ENCODE measurements around the gene RIN3. TPM values are rescaled to one million over a fixed set of nuclear protein-coding genes. Genes with fewer than 3 reads are reported as not detected.

The RIN3 gene
- total and polyA plus RNA-seq, 2 of the 4 experiments (the other 2 are of a cell fraction), result 2.5 to 11.1 TPM

- Histone ChIP-seq H3K14ac (replicated peaks; ENCODE audit: low read depth, low read length) (no peak overlapping the region), H4K5ac (ENCODE audit: low read depth, low read length) (no peak overlapping the region), H3K4ac (ENCODE audit: low read depth, low read length) (no peak overlapping the region), H3K9me1 (ENCODE audit: insufficient read depth, low read length) (0 out of 2 replicates have a peak, but pooled peaks cover 2% of the 10 kb centered on the region), H3K56ac (ENCODE audit: extremely low read depth, insufficient read depth, low read length) (no peak overlapping the region), H3K4me2 (ENCODE audit: low read depth, low read length) (no peak overlapping the region), H3K23ac (ENCODE audit: low read depth, low read length) (no peak overlapping the region), H2BK5ac (ENCODE audit: low read depth, low read length, poor library complexity, severe bottlenecking) (no peak overlapping the region), H2AK9ac (replicated peaks; ENCODE audit: low read depth, low read length, poor library complexity) (no peak overlapping the region), H2BK15ac (ENCODE audit: low read depth, low read length) (no peak overlapping the region), H2BK120ac (ENCODE audit: low read depth, low read length) (no peak overlapping the region), H3K4me3 (ENCODE audit: insufficient read depth, low read depth, low read length) (no peak overlapping the region), H4K20me1 (ENCODE audit: insufficient read depth, low read length) (peaks cover 3% of the 10 kb centered on the region; the same call in 1 of the 2 replicates), H3K9me3 (ENCODE audit: control insufficient read depth, insufficient read depth, low read length) (peaks cover 3% of the 10 kb centered on the region), H4K8ac (ENCODE audit: low read depth in 2 of 2, low read length in 2 of 2) (no peak overlapping the region), H3K79me1 (ENCODE audit: low read depth in 1 of 2, low read length in 2 of 2) (no peaks in the 10 kb centered on the region), H3K4me1 (ENCODE audit: control insufficient read depth, insufficient read depth, low read length) (peaks cover 4% of the 10 kb centered on the region), H4K91ac (ENCODE audit: insufficient read depth, low read depth, low read length) (no peak overlapping the region), H3K18ac (ENCODE audit: low read depth, low read length) (no peak overlapping the region), H2AFZ (replicated peaks; ENCODE audit: low read length, poor library complexity) (no peak overlapping the region), H3K27me3 (ENCODE audit: control insufficient read depth, insufficient read depth, low read length) (peaks cover 24% of the 10 kb centered on the region), H2AK5ac (ENCODE audit: low read depth, low read length) (no peak overlapping the region), H3K9ac (ENCODE audit: low read depth, low read length) (no peak overlapping the region), H3K27ac (ENCODE audit: insufficient read depth, low read length) (no peak overlapping the region), H3K36me3 (ENCODE audit: control insufficient read depth, insufficient read depth, low read length) (peaks cover 5% of the 10 kb centered on the region; the same call in 1 of the 2 replicates), H2BK20ac (ENCODE audit: low read depth, low read length) (no peak overlapping the region)
- no TSS peak for BruUV-seq (replicated peaks)
- no peak for TF ChIP-seq ELK1 (IDR thresholded peaks at IDR 0.05; ENCODE audit: borderline replicate concordance, low read depth, low read length)
- TF ChIP-seq CHD1 (IDR thresholded peaks at IDR 0.05; ENCODE audit: low read depth, low read length), result no peak
- TF ChIP-seq USF2 (IDR thresholded peaks at IDR 0.05; ENCODE audit: low read depth, low read length), result no peak
- no peak for TF ChIP-seq FOS (IDR thresholded peaks at IDR 0.05; ENCODE audit: low read depth, low read length)
- no peak for TF ChIP-seq RFX5 (IDR thresholded peaks at IDR 0.05; ENCODE audit: low read depth, low read length)
- TF ChIP-seq BHLHE40 (IDR thresholded peaks at IDR 0.05; ENCODE audit: low read depth, low read length), result no peak
- TF ChIP-seq MAZ (IDR thresholded peaks at IDR 0.05; ENCODE audit: borderline replicate concordance, low read depth, low read length), result no peak
- TF ChIP-seq RCOR1 (IDR thresholded peaks at IDR 0.05; ENCODE audit: insufficient replicate concordance, low read length), result no peak
- no peak for TF ChIP-seq SMC3 (IDR thresholded peaks at IDR 0.05; ENCODE audit: low read depth, low read length)
- TF ChIP-seq CEBPB (IDR thresholded peaks at IDR 0.05; ENCODE audit: low read depth, low read length), result no peak
- no peak for TF ChIP-seq NFE2L2 (IDR thresholded peaks at IDR 0.05; ENCODE audit: low read depth, low read length)
- no peak for TF ChIP-seq POLR2A (IDR thresholded peaks at IDR 0.05; ENCODE audit: low read depth, low read length)
- no peak for TF ChIP-seq CTCF (conservative IDR thresholded peaks at IDR 0.05; ENCODE audit: low read depth, low read length)
- no peak for TF ChIP-seq MXI1 (IDR thresholded peaks at IDR 0.05; ENCODE audit: borderline replicate concordance, low read depth, low read length)
- dilution Hi-C loops (cut with HindIII; ENCODE audit: low sequenced_read_pairs, unreplicated experiment) (no loop called here), in situ Hi-C loops (cut with MboI; ENCODE audit: low sequenced_read_pairs) (no loop called here), intact Hi-C loops (cut with micrococcal nuclease) (no loop called here)
- POLR2A ChIA-PET (ENCODE audit: unreplicated experiment), result no interaction called here
- CTCF ChIA-PET, result no interaction called here
- WGBS, 2 experiments (ENCODE audit: extremely low coverage in 2 of 2, insufficient read length in 1 of 2), result no CpG with 5 or more reads among the region's 3 CpGs
- ATAC-seq (ENCODE audit: low read depth) (no peak), DNase-seq (no peak)
Observed at GRCh38 chr14:92731622-92732115, 218.1 kb downstream of the RIN3 start.
